ENCODE data around the gene FAM240A. TPM values are rescaled to one million over a fixed set of nuclear protein-coding genes. Genes with fewer than 3 reads are reported as not detected.

FAM240A gene
- total RNA-seq, 4 donors from 2014 or later: 0.18 TPM; not detected in 3

- Histone ChIP-seq H3K9me3 (no peaks in the 10 kb centered on the region), H3K27me3 (no peaks in the 10 kb centered on the region), H3K27ac (no peak overlapping the region), H3K4me1 (peaks cover 7 to 27% of the 10 kb centered on the region in 2 donors), H3K4me3 (no peak overlapping the region), H3K36me3 (no peaks in the 10 kb centered on the region)
- TF ChIP-seq, protein P1, sequence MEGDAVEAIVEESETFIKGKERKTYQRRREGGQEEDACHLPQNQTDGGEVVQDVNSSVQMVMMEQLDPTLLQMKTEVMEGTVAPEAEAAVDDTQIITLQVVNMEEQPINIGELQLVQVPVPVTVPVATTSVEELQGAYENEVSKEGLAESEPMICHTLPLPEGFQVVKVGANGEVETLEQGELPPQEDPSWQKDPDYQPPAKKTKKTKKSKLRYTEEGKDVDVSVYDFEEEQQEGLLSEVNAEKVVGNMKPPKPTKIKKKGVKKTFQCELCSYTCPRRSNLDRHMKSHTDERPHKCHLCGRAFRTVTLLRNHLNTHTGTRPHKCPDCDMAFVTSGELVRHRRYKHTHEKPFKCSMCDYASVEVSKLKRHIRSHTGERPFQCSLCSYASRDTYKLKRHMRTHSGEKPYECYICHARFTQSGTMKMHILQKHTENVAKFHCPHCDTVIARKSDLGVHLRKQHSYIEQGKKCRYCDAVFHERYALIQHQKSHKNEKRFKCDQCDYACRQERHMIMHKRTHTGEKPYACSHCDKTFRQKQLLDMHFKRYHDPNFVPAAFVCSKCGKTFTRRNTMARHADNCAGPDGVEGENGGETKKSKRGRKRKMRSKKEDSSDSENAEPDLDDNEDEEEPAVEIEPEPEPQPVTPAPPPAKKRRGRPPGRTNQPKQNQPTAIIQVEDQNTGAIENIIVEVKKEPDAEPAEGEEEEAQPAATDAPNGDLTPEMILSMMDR (IDR thresholded peaks at IDR 0.05 in 4 of 5, conservative IDR thresholded peaks at IDR 0.05 in 1 of 5): no peak
- no peak for TF ChIP-seq POLR2A (IDR thresholded peaks at IDR 0.05)
- DNase-seq (no peak), ATAC-seq (no peak)
- intact Hi-C loops (cut with DNase I; ENCODE audit: low total_unique reads): no loop called here
- in situ Hi-C loops (cut with MboI; ENCODE audit: low sequenced_read_pairs in 4 of 4): no loop called here
Measured at GRCh38 chr3:46661776-46662766, 49.7 kb downstream of the FAM240A start.

DNA sequence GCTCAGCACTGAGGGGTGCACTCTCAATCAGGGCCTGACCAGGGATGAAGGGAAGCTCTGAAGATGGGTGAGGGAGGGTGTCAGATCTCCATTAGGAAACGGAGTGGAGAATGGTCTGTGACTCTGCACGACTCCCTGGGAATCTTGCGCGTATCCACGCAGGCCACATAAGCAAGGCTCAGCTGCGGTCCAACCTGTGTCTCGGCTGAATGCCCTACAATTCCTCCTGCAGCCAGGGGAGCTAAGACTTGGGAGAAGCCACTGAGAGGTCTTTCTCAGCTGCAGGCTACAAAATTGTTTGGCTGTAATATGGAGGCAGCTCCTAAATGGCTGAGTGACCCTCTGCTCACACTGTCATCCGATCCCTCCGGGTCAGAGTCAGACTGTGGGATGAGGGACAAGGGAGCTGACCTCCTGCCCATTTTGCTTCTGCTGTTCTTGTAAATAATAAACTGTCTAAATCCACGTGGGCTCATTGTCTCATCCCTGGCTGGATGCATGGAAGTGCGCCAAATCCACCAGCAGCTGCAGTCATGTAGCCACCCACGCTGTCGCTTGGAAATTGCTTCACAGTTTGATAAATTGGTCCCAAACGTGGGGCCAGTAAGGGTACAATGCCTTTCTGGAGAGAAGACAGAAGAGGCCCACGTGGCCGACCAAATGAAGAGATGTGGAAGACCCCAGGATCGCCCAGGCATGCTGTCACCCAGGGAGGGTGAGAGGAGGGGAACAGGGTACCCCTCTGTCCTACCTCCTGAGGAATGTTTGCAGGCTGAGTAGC, 50.6 kb downstream of the FAM240A start:
- in situ Hi-C loops (cut with MboI; ENCODE audit: low sequenced_read_pairs in 4 of 4) (no loop called here), intact Hi-C loops (cut with DNase I; ENCODE audit: low total_unique reads) (no loop called here)
- ATAC-seq (peak in 1 of 2 donors; percentile 35), DNase-seq (no peak)
- H3K4me3 ChIP-seq: no peak overlapping the region
- no peak overlapping the region for H3K27ac ChIP-seq
- no peak for TF ChIP-seq POLR2A (IDR thresholded peaks at IDR 0.05)
- TF ChIP-seq, protein P1 (IDR thresholded peaks at IDR 0.05 in 4 of 5, conservative IDR thresholded peaks at IDR 0.05 in 1 of 5): no peak
- H3K27me3 ChIP-seq: no peaks in the 10 kb centered on the region
- peaks cover 7 to 27% of the 10 kb centered on the region in 2 donors for H3K4me1 ChIP-seq
- H3K36me3 ChIP-seq: no peaks in the 10 kb centered on the region
- H3K9me3 ChIP-seq: no peaks in the 10 kb centered on the region

- no peaks in the 10 kb centered on the region for H3K9me3 ChIP-seq
- no peaks in the 10 kb centered on the region for H3K27me3 ChIP-seq
- no peak overlapping the region for H3K4me3 ChIP-seq
- TF ChIP-seq, protein P1 (IDR thresholded peaks at IDR 0.05 in 4 of 5, conservative IDR thresholded peaks at IDR 0.05 in 1 of 5): peak in 3 of 5 experiments; percentile 18 to 40 (median 35)
- no peak for TF ChIP-seq POLR2A (IDR thresholded peaks at IDR 0.05)
- H3K4me1 ChIP-seq: peaks cover 7 to 27% of the 10 kb centered on the region in 2 donors
- in situ Hi-C loops (cut with MboI; ENCODE audit: low sequenced_read_pairs in 4 of 4): no loop called here
- no peak overlapping the region for H3K27ac ChIP-seq
- intact Hi-C loops (cut with DNase I; ENCODE audit: low total_unique reads): no loop called here
- DNase-seq (no peak), ATAC-seq (peak; percentile 22 to 43)
- H3K36me3 ChIP-seq: no peaks in the 10 kb centered on the region
Measured at GRCh38 chr3:46663591-46664135, 51.3 kb downstream of the FAM240A start.

- Histone ChIP-seq H3K4me1 (peaks cover 7 to 27% of the 10 kb centered on the region in 2 donors), H3K4me3 (no peak overlapping the region), H3K36me3 (no peaks in the 10 kb centered on the region), H3K27me3 (no peaks in the 10 kb centered on the region), H3K27ac (no peak overlapping the region), H3K9me3 (no peaks in the 10 kb centered on the region)
- TF ChIP-seq, protein P1 (IDR thresholded peaks at IDR 0.05 in 4 of 5, conservative IDR thresholded peaks at IDR 0.05 in 1 of 5): no peak
- no peak for TF ChIP-seq POLR2A (IDR thresholded peaks at IDR 0.05)
- in situ Hi-C loops (cut with MboI; ENCODE audit: low sequenced_read_pairs in 4 of 4) (no loop called here), intact Hi-C loops (cut with DNase I; ENCODE audit: low total_unique reads) (no loop called here)
- DNase-seq (no peak), ATAC-seq (no peak)
Measured at GRCh38 chr3:46664188-46664970, 52.1 kb downstream of the FAM240A start.

All from gastrocnemius medialis (tissue), 4 donors.